HG02798 (cell line): ENCODE data around the gene ATP12A.

ENCODE experiments used
- ATAC-seq: cut with Tn5 transposase; IDR thresholded peaks from one replicate; pipeline ENCODE4 v1.9.1; 2021; ENCODE audit warnings: mild to moderate bottlenecking; ENCODE audit not compliant: unreplicated experiment, poor library complexity

Gene ATP12A

DNA sequence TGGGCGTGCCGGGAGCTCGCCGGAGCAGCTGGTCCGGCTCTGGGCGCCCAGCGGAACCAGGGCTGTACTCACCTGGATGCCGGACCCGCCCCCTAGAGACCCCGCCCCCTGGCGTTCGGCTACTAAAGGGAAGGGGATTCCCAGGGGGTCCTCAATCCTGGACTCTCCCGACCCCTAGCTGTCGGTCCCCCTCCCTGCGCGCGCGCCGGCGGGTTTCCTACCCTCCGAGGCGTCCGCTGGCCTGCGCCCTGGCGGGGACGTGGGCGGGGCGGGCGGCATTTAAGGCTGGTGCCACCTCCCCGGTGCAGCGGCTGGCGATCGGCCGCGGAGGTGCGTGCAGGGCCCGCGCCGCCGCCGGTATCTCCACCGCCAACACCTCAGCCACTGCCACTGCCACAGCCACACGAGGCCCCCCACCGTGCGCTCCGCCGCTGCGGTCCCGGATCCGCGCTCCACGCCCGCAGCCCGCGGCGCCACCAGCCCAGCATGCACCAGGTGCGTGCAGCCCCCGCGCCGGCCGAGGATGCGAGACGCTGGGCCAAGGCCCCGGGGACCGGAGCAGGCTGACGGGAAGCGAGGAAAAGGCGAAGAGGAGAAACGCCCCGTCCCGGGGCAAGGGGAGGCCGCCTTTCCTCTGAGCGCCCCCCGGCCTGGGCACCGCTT, at the start of gene ATP12A:
Gene ATP12A (plus strand): TSS at position 151 of the 663 bp plus-strand sequence. CDS start 336 bp downstream, at position 487.
- ATAC-seq, result no peak

DNA sequence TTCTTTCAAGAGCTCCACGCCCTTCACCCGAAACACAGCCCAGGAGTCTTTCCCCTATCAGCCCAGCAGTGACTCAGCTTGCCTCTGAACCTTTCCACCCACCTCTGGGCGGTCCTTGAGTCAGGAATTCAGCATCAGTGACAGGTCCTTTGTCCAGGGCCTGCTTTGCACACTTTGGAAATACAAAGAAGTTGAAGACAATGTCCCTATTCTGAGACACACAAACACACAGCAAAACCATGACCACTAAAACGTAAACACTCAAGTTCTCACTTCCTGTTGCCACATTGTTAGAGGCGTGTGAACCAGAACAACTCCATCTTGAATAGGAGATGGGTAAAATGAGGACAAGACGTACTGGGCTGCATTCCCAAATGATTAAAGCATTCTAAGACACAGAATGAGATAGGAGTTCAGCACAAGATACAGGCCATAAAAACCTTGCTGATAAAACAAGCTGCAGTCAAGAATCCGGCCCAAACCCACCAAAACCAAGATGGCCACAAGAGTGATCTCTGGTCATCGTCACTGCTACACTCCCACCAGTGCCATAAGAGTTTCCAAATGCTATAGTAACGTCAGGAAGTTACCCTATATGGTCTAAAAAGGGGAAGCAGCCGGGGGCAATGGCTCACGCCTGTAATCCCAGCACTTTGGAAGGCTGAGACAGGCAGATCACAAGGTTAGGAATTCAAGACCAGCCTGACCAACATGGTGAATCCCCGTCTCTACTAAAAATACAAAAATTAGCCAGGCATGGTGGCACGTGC, 49.2 kb upstream of the ATP12A start:
- no peak for ATAC-seq

DNA sequence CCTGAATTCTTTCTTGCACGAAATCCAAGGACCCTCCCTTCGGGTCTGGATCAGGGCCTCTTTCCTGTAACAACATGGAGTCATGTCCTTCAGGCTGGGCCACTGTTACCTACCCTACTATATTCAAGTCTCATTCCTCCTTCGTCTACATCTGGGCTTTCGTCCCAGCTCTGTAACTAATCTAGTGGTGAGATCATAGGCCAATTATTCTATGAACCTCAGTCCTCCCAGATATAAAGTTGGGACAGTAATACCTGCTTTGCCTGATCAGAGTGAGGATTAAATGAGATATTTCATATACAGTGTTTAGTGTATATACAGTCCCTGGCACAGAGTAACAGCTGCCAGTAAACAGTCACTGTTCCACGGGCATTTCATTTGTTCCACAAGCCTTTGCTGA, 48.3 kb upstream of the ATP12A start:
- no peak for ATAC-seq

DNA sequence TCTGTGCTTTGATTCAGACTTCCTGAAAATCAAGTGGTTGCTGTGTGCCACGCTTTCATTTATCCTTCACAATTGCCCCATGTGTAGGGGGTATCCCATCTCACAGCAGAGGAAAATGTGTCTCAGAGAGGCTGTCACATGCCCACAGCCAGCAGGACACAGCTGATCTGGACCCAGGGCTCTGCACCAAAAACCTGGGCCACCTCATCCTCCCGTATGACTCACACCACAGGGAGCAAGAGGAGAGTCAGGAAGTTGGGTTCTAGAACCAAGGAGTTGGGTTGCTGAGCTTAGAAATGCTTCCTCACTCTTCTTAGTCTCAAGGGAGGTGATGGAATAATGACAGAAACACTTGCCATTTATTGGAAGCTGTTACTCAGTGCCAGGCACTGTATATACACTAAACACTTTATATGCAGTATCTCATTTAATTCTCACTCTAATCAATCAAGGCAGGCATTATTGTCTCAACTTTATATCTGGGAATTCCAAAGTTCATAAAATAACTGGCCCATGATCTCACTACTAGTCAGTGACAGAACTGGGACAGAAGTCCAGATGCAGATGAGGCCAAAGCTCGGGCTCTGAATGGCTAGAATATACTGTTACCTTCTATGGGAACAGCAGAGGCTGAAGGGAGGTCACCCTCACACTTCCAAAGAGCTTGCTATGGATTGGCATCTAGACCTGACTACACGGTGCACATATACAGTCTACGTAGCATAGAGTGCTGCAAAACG, 47.7 kb upstream of the ATP12A start:
- ATAC-seq, result no peak

DNA sequence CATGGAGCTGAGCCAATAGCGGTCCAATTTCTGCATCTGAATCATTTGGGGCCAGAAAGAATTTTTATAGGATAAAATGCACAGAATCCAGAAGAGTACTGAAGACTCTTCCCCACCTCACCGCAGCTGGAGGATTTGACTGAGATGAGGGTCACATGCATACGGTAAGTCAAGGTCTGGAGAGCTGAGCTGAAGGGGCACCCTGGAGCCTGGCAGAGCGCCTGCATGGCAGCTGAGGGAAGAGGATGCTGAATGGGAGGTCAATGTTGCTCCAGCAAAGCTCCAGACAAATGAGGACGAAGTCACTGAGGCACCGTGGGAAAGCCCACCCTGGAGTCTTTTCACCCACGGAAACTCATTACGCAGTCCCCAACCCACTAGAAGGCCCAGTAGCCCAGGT, 43.4 kb upstream of the ATP12A start:
- ATAC-seq, result no peak

DNA sequence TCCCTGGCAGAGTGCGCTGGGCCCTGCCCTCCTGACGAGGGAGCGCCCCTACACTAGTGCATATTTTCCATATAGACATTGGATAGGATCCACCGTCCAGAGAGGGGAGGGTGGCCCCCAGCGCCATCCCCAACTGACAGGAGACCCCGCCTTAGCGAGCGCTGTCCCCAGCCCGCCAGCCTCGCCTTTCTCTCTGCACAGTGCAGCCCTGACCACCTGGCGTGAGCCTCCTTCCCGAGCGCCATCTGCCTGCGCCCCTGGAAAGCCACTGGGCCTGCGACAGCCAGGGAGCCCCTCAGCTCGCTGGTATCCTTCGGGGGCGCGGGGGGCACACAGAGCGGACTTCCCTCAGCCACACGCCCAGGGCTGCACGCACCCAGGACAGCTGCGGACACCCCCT, 42.1 kb upstream of the ATP12A start:
- no peak for ATAC-seq

DNA sequence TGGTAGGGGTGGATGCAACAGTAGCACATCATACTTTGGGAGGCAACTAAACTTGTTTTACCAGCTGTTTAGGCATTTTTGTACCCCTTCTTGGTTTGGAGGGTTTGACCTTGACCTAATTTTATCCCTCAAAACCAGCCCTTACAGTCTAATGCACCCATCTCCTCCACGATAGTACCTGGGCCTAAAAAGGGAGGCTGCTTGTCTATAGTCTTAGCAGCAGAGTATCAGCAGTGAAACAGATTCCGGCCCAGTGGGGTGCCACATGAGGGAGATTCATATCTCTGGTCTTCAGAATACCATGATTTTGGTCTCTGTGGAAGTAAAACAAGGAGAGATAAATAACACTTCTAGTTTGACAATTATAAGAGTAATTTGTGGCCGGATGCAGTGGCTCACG, 39.5 kb upstream of the ATP12A start:
- no peak for ATAC-seq

DNA sequence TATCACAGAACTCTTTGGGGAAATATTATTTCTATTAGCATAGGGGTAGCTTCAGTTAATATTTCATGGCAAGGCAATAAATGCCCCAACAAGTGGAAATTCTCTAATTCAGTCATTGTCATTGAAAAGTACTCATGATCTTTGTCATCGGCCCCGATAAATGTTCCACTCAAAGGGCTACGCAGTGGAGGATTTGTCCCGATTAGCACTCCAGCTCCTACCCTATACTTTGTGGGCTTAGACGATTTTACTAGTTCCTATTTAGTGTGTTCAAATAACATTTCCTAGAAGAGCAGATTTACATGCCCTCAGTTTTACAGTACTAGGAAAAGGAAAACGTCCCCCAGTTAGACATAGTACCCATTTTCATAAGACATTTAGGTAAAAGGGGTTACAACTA, 38.0 kb upstream of the ATP12A start:
- no peak for ATAC-seq

DNA sequence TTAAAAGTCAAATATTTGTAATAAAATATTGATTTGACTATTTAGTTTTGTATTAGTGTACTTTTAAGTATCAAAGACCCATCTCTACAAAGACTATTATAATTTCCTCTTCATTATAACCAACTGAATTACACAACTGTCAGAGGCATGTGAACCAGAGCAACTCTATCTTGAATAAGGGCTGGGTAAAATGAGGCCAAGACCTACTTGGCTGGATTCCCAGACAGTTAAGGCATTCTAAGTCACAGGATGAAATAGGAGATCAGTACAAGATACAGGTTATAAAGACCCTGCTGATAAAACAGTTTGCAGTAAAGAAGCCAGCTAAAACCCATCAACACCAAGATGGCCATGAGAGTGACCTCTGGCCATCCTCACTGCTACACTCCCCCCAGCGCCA, 36.2 kb upstream of the ATP12A start:
- no peak for ATAC-seq

DNA sequence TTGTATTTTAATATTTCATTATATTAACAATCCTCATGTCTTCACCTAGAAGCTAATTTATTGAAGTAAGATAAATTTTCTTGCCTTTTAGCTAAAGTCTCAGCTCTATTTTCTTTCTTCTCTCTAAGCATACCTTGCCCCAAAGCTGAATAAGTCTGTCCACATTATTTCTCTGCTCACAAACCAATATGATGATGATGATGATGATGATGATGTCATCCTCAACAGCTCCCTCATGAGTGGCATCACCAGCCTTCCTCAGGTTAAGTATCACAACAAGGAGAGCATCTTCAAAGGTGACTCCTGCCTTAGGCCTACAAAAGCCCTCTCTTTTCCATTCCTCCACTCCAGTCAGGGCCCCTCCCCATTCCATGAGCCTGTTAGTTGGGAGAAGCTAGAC, 31.9 kb upstream of the ATP12A start:
- no peak for ATAC-seq

DNA sequence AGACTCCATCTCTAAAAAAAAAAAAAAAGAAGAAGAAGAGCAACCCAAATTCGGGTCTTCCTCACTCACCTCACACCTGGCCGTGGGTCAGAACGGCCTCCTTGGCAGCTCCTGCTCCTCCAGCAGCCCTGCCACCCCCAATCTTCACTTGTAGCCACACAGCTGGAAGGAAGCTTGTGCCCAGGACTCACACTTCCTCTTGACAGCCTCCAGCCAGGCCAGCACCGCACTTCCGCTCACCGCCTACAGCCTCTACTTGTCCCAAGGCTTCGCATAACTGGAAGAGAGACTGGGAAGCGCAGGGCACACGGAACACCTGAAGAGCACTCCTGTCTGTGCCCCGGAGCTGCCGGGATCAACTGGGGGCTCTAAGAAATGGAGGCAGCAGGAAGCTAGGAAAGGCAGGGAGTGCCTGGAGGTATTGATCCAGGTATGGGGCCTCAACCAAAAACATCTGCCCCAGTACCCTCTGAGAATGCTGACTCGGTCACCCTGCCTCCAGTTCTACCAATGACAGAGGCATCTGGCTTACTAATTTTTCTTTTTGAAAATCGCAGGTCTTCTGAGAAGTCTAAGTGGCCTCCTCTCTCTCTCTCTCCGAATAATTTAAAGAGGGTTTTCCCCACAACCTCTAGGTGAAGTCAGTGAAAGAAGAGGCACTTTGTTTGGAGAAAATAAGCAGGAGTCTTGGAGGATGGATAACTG, 31.1 kb upstream of the ATP12A start:
- ATAC-seq, result no peak

DNA sequence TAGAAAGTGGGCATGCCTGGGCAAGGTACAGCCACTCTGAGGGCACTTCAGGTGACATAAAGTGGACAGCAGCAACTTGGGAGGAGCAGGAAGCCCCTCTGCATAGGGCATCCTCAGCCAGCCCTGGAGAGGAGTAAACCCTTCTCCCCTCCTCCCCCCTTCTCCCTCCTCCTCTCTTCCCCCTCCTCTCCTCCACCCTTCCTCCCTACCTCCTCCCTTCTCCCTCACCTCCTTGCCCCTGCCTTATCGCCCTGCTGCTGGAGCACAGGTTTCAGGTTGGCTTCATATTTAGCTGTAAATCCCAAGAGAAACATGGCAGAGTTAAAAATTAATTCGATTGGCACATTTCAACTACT, 30.5 kb upstream of the ATP12A start:
- no peak for ATAC-seq

DNA sequence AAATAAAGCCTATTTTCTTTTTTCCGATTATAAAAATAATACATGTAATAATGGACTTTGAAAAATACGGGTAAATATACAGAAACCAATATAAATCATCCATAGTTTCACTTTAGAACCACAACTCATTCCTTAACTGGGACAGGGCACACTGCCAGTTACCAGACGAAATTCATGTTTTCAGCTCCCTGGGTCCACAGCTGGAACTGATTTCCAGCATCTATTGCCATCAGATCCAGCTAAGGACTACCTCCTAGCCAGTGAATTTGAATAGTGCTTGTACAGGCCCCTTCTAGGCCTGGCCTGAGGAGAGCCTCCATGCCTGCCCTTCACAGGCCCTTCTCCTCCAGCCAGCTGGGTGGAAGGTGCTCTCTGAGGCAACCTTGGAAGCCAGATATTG, 30.0 kb upstream of the ATP12A start:
- ATAC-seq, result no peak

DNA sequence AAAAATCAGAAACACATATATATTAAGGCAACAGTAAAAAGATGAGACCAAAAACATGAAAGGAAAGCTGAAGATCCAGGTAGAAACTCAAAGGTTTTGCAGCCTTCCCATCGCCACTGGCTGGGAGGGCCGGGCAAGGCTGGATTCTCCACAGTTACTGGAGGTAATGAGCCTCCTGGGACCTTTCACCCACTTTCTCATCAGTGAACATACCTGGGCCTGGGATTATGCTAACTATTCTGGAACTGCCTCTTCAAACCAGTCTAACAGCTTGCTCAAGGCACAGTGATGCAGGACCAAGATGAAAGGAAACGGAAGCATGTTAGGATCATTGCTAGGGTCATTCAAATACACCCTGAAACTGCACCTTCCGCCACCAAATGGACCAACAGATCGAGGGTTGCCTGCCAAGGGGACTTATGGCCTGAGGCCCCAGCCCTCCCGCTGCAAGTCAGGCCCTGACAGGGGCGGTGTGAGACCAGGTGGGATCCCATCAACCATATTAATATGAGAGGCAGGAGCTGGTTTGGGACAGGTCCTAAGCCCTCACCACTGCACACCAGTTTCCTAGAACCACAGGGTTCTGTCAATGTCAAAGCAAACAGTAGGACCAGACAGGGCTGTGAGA, 28.4 kb upstream of the ATP12A start:
- ATAC-seq, result no peak

DNA sequence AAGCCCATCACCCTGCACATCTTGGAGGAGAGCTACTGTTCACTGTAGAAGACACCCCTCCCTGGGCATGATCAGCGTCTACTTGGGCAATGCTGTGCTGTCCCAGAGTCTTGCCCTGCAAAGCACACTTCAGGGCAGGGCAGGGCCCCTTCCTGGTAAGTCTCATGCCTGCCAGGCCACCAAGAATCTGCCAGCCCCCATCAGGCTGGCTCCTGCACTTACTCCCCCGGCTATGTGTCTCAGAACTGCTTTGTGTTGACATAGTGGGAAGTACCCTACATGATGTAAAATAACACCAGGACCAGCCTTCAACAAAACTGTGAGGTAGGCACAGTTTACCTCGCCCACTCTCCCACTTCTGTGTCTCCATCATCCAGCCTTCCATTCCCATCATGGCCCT, 27.8 kb upstream of the ATP12A start:
- ATAC-seq, result no peak

DNA sequence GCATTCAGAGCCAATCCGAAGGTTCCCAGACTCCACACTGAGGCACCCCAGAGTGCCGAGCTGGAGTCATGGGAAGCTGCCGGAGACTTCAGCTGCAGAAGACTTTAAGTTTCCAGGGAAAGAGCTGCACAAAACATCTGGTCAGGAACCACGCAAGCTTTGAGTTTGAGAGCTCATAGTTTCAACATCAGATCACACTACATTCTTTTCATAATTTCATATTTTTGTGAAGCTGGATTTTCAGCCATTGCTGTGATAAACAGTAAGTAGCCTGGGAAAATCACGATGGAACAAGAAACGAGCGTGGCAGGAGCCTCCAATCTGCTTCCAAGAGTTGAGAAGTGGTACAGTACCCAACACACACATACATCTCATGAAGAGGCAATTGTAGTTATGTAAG, 25.5 kb upstream of the ATP12A start:
- no peak for ATAC-seq

DNA sequence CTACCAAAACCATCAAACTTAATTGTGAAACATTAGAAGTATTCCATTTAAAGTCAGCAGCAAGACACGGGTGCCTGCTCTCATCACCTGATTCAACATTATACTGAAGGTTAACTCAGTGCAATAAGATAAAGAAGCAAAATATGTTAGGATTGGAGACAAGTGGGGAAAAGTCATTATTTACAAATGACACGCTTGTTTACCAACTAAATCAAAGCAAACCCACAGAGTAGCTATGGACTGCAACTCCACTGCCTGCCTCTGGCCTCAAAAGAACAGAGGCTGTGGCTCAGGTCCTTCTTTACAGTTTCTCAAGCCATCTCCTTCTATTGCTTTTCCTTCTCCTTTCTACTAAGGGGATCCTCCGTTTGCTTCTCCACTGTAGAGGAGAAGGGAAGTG, 21.0 kb upstream of the ATP12A start:
- no peak for ATAC-seq

DNA sequence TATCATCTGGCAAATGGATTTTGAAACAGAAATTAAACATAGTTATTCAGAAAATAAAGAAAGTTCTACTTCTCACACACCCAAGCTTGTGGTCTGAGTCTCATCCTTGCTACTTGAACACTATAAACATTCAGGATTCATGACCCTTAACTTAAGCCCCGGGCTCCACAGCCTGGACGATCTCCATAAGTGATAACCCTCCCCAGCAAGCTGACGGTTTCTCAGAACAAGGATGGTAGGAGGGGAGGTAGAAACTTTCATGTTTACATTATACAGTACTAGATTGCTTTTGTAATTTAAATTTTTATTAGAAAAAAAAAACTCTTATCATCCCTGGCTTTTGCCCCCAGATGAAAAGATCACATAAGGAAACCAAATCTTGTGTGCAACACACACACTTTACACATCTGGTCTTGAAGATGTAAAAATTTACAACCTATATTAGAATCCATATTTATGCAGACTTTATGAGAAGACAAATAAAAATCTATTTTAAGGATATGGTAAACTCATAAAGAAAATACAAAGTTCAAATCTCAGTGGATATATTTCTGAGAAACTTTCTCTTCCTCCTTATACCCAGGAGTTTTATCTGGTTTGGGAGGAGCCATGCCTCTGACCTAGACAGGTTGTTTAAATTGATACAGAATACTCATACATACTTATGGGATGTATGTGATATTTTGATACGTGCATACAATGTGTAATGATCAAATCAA, 20.0 kb upstream of the ATP12A start:
- ATAC-seq, result no peak

DNA sequence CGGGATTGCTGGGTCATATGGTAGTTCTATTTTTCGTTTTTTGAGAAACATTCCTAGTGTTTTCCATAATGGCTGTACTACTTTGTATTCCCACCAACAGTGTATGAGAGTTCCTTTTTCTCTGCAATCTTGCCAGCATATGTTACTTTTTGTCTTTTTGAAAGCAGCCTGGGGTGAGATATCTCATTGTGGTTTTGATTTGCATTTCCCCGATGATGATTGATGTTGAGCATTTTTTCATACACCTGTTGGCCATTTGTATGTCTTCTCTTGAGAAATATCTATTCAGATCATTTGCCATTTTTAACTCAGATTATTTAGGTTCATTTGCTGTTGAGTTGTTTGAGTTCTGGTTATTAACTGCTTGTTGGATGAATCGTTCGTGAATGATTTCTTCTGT, 18.5 kb upstream of the ATP12A start:
- ATAC-seq, result no peak
